ENCODE data around the gene HECTD4.

DNA sequence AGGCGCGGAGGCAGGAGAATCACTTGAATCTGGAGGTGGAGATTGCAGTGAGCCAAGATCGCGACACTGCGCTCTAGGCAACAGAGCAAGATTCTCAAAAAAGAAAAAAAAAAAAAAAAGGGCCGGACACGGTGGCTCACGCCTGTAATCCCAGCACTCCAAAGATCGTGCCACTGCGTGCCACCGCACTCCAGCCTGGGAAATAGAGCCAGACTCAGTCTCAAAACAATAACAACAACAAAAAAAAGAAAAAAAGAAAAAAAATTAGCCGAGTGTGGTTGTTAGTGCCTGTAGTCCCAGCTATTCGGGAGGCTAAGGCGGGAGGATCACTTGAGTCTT is 27.6 kb upstream of the HECTD4 start:
- no peak for TF ChIP-seq POLR2A (IDR thresholded peaks at IDR 0.05)
- TF ChIP-seq, protein P1, sequence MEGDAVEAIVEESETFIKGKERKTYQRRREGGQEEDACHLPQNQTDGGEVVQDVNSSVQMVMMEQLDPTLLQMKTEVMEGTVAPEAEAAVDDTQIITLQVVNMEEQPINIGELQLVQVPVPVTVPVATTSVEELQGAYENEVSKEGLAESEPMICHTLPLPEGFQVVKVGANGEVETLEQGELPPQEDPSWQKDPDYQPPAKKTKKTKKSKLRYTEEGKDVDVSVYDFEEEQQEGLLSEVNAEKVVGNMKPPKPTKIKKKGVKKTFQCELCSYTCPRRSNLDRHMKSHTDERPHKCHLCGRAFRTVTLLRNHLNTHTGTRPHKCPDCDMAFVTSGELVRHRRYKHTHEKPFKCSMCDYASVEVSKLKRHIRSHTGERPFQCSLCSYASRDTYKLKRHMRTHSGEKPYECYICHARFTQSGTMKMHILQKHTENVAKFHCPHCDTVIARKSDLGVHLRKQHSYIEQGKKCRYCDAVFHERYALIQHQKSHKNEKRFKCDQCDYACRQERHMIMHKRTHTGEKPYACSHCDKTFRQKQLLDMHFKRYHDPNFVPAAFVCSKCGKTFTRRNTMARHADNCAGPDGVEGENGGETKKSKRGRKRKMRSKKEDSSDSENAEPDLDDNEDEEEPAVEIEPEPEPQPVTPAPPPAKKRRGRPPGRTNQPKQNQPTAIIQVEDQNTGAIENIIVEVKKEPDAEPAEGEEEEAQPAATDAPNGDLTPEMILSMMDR (IDR thresholded peaks at IDR 0.05): no peak
